Uterus (tissue), 2 donors: ENCODE data around the gene GRIK3.

ENCODE experiments used
- CTCF ChIP-seq, 4 experiments: fragments of 200-600 bp in 2 of 4; fragments of 450-650 bp in 2 of 4; sonication (generic) in 2 of 4; IDR thresholded peaks; one replicate each; pipeline ENCODE4 v1.5.1; 2016 to 2019; ENCODE audit warnings: antibody characterized with exemption in 4 of 4, mild to moderate bottlenecking in 2 of 4, moderate library complexity in 1 of 4
- POLR2A ChIP-seq, 2 donors: fragments of 450-650 bp; IDR thresholded peaks; one replicate each; pipeline ENCODE4 v1.6.1; 2016; ENCODE audit warnings: antibody characterized with exemption in 2 of 2, mild to moderate bottlenecking in 1 of 2, moderate library complexity in 1 of 2

GRCh38 chr1:36804669-36805314 lies 229.5 kb downstream of the GRIK3 start:
- TF ChIP-seq CTCF (IDR thresholded peaks at IDR 0.05) (no peak), POLR2A (IDR thresholded peaks at IDR 0.05) (no peak)
